ENCODE measurements around the gene RIC8A. TPM values are rescaled to one million over a fixed set of nuclear protein-coding genes. Genes with fewer than 3 reads are reported as not detected.
A peak's percentile ranks its signal among the peaks of the same experiment; 100 is the strongest.

RIC8A gene
- total RNA-seq, 4 donors from 2014 or later: 65.0 to 108 (median 86.8) TPM

DNA sequence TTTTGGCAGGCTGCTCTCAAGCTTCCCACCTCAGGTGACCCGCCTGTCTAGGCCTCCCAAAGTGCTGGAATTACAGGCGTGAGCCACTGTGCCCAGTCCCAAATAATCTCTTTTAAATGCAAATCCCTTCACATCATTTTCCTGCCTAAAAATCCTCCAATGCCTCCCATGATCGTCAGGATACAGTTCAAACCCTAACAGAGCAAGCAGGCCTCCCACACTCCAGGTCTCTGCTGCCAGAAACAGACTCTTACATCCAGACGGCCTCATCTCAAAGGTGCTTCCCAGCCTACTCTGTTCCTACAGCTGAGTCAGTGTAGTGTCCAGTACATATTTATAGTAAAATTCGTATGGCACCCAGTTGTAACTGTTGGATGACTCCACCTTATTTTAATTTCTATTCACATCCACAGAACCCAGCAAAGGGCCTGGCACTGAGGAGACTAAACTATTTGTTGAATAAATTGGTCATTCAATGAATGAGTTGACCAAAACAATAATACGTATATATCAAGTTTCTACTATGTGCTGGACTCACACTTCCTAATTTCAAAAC is 20.4 kb downstream of the RIC8A start:
- Histone ChIP-seq H3K27me3 (no peaks in the 10 kb centered on the region), H3K4me3 (no peak overlapping the region), H3K4me1 (no peaks in the 10 kb centered on the region), H3K9me3 (no peaks in the 10 kb centered on the region), H3K36me3 (peaks cover 0 to 12% (median 0%) of the 10 kb centered on the region in 3 donors), H3K27ac (no peak overlapping the region)
- DNase-seq: peak in 1 of 3 donors; percentile 25
- TF ChIP-seq POLR2A (IDR thresholded peaks at IDR 0.05): no peak
- TF ChIP-seq, protein P1, sequence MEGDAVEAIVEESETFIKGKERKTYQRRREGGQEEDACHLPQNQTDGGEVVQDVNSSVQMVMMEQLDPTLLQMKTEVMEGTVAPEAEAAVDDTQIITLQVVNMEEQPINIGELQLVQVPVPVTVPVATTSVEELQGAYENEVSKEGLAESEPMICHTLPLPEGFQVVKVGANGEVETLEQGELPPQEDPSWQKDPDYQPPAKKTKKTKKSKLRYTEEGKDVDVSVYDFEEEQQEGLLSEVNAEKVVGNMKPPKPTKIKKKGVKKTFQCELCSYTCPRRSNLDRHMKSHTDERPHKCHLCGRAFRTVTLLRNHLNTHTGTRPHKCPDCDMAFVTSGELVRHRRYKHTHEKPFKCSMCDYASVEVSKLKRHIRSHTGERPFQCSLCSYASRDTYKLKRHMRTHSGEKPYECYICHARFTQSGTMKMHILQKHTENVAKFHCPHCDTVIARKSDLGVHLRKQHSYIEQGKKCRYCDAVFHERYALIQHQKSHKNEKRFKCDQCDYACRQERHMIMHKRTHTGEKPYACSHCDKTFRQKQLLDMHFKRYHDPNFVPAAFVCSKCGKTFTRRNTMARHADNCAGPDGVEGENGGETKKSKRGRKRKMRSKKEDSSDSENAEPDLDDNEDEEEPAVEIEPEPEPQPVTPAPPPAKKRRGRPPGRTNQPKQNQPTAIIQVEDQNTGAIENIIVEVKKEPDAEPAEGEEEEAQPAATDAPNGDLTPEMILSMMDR (IDR thresholded peaks at IDR 0.05): no peak

DNA sequence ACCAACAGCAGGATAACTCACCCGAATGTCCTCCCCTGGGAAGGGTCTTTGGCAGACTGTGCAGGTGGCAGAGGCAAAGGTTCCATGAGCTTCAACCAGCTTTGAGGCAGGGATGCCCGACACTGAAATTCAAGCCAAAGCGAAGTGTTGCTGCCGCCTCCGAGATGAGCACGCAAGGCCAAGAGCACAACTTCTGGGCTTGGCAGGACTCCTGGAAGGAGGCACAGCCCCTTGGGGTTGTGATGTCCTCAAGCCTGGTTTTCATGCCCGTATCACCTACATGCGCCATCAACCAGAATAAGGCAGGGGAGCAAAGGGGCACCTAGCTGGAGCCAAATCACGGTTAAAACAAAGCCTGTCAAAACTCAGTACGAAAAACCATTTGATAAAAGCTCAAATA is 22.9 kb downstream of the RIC8A start:
- H3K27me3 ChIP-seq: no peaks in the 10 kb centered on the region
- TF ChIP-seq, protein P1 (IDR thresholded peaks at IDR 0.05): no peak
- TF ChIP-seq POLR2A (IDR thresholded peaks at IDR 0.05): no peak
- DNase-seq: peak in 1 of 3 donors; percentile 12
- H3K36me3 ChIP-seq: peaks cover 0 to 5% (median 0%) of the 10 kb centered on the region in 3 donors
- H3K4me3 ChIP-seq: no peak overlapping the region
- peaks cover 0 to 9% (median 2%) of the 10 kb centered on the region in 4 donors for H3K4me1 ChIP-seq
- H3K9me3 ChIP-seq: no peaks in the 10 kb centered on the region
- no peak overlapping the region for H3K27ac ChIP-seq

DNA sequence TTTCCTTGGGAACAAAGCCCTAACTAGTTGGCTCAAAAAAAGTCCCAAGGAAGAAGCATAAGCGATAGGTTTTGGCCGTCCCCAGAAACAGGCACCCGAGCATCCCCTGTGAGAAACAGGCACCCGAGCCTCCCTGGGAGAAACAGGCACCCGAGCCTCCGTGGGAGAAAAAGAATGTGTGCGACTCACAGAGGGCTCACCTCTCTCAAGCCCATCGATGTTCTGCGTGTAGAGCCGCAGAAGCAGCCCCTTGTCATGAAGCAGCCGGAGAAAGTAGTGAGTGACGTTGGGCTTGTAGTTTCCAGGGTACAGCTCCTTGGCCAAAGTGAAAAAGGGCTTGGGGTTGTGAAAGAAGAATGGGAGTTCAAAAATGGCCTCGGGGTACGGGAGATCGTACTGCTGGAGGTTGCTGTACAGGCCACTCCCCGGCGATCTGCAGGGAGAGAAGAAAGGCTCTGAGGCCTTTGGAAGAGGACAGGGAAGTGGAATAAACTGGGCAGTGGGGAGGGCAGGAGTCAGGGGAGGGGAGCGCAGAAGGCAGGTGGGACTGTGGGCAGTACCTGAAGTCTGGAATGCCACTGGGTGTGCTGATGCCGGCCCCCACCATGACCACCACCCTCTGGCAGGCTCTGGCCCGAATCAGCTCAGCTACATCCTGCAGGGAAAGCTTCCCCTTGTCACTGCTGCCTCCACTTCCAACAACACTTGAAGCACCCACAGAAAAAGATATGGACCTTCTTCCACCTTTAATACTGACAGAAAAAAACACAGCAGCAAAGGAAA is 25.5 kb downstream of the RIC8A start:
- TF ChIP-seq POLR2A (IDR thresholded peaks at IDR 0.05): no peak
- TF ChIP-seq, protein P1 (IDR thresholded peaks at IDR 0.05): no peak
- Histone ChIP-seq H3K27me3 (no peaks in the 10 kb centered on the region), H3K36me3 (peaks cover 0 to 5% (median 0%) of the 10 kb centered on the region in 3 donors), H3K4me1 (peaks cover 0 to 17% (median 6%) of the 10 kb centered on the region in 4 donors), H3K9me3 (no peaks in the 10 kb centered on the region), H3K4me3 (no peak overlapping the region), H3K27ac (no peak overlapping the region)
- DNase-seq: peak in 2 of 3 donors; percentile 7 to 23

DNA sequence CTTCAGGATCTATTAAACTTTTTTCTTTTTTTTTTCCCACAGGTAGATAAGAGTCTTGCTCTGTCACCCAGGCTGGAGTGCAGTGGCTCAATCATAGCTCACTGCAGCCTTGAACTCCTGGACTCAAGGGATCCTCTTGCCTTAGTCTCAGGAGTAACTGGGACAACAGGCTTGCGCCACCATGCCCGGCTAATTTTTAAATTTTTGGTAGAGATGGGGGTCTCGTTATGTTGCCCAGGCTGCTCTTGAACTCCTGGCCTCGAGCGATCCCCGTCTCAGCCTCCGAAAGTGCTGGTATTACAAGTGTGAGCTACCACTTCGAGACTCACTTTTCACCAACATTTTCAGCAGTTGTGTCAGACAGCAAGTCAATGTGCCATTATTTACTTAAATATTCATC is 27.7 kb downstream of the RIC8A start:
- no peak for TF ChIP-seq POLR2A (IDR thresholded peaks at IDR 0.05)
- TF ChIP-seq, protein P1 (IDR thresholded peaks at IDR 0.05): no peak
- Histone ChIP-seq H3K4me3 (peak overlapping the region in 3 of 4 donors; percentile 82 to 91 (median 83)), H3K27me3 (no peaks in the 10 kb centered on the region), H3K9me3 (no peaks in the 10 kb centered on the region), H3K36me3 (peaks cover 0 to 6% (median 0%) of the 10 kb centered on the region in 3 donors), H3K27ac (peak overlapping the region; percentile 92 to 97 (median 95)), H3K4me1 (peaks cover 0 to 32% (median 6%) of the 10 kb centered on the region in 4 donors)
- DNase-seq: peak in 1 of 3 donors; percentile 46

DNA sequence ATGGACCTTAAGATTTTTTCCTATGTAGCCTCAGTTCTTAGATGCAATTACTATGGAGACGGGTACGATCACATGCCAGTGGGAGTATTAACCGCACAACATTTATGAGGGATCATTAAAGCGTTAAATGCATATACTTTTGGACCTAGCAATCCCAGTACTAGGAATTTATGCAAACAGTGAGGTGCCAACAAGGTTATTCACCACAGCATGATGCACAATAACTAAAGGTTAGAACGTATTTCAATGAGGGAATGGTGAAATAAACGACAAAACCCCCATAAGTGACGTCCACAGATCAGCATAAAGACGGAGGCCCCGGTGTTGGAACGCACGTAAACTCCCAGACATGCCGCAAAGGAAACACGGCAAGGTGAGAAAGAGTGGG is 28.1 kb downstream of the RIC8A start:
- H3K4me3 ChIP-seq: peak overlapping the region; percentile 82 to 94 (median 87)

More for the DNA sequence above, 28.1 kb downstream of the RIC8A start:
- Histone ChIP-seq H3K4me1 (peaks cover 0 to 32% (median 6%) of the 10 kb centered on the region in 4 donors), H3K27me3 (no peaks in the 10 kb centered on the region), H3K36me3 (peaks cover 0 to 6% (median 0%) of the 10 kb centered on the region in 3 donors), H3K9me3 (no peaks in the 10 kb centered on the region), H3K27ac (peak overlapping the region; percentile 92 to 97 (median 95))
- TF ChIP-seq, protein P1 (IDR thresholded peaks at IDR 0.05): no peak
- no peak for TF ChIP-seq POLR2A (IDR thresholded peaks at IDR 0.05)
- no peak for DNase-seq
